GM12872 (cell line): ENCODE results near the gene HDDC2.

Experiments
- CTCF ChIP-seq: IDR thresholded peaks from 3 replicates; pipeline ENCODE4 v1.5.1; 2011; ENCODE audit warnings: low read depth, mild to moderate bottlenecking, low read length, moderate library complexity; ENCODE audit not compliant: insufficient read depth

Gene HDDC2

GRCh38 chr6:125314009-125314581 is 12.3 kb upstream of the HDDC2 start:
- peak; percentile 77 for TF ChIP-seq CTCF

- no peak for TF ChIP-seq CTCF
These were observed 11.2 kb upstream of the HDDC2 start for GRCh38 chr6:125312950-125313349.

GRCh38 chr6:125312478-125312877 is 10.7 kb upstream of the HDDC2 start:
- TF ChIP-seq CTCF = no peak

GRCh38 chr6:125310994-125311649 is 9.4 kb upstream of the HDDC2 start:
- peak; percentile 75 for TF ChIP-seq CTCF

GRCh38 chr6:125307964-125308615 is 6.3 kb upstream of the HDDC2 start:
- TF ChIP-seq CTCF = no peak

GRCh38 chr6:125307150-125307838 is 5.5 kb upstream of the HDDC2 start:
- no peak for TF ChIP-seq CTCF

GRCh38 chr6:125306756-125307149 is 5.0 kb upstream of the HDDC2 start:
- TF ChIP-seq CTCF = no peak
